Caco-2 (cell line): Measurements from ENCODE around the gene ITPR3. TPM values are rescaled to one million over a fixed set of nuclear protein-coding genes. Genes with fewer than 3 reads are reported as not detected.

ENCODE experiments used
- BruUV-seq: library from RNA; stranded (reverse); fragments of 400-500 nt; replicated peaks from 2 replicates; lab custom pipeline; 2021; lab: Mats Ljungman, UMichigan
- CTCF ChIA-PET: fragments of 300-600 bp; sonication (Branson Sonifier 250); formaldehyde crosslinking; loops from one replicate; lab custom pipeline; 2022; ENCODE audit warnings: antibody characterized with exemption; lab: Charles Lee
- POLR2A ChIA-PET: fragments of 300-600 bp; sonication (Branson Sonifier 250); formaldehyde crosslinking; loops from one replicate; lab custom pipeline; 2022; ENCODE audit warnings: antibody characterized with exemption; lab: Charles Lee
- DNase-seq, 2 experiments: peaks; one replicate each; pipeline versions ENCODE4 v3.0.0 to v3.0.0-alpha.2; 2020 to 2022
- H3K27me3 ChIP-seq: replicated peaks from 2 replicates; pipeline ENCODE4 v1.6.0; 2011; ENCODE audit warnings: low read length; ENCODE audit not compliant: control insufficient read depth, insufficient read depth
- H3K36me3 ChIP-seq: 2 replicates; pipeline ENCODE4 v1.5.1; 2011; ENCODE audit warnings: low read length; ENCODE audit not compliant: control insufficient read depth, insufficient read depth
- H3K4me1 ChIP-seq: fragments of 250-450 bp; sonication (Bioruptor Pico); 2 replicates; pipeline ENCODE4 v1.5.1; 2020; ENCODE audit warnings: mild to moderate bottlenecking
- H3K4me3 ChIP-seq: 2 replicates; pipeline ENCODE4 v1.5.1; 2011; ENCODE audit warnings: low read depth, mild to moderate bottlenecking, control low read depth, low read length
- H3K9me3 ChIP-seq: fragments of 250-450 bp; sonication (Bioruptor Pico); 2 replicates; pipeline ENCODE4 v1.5.1; 2020; ENCODE audit warnings: mild to moderate bottlenecking, moderate library complexity
- H3K27ac Mint-ChIP-seq: one replicate; pipeline ENCODE4 v1.8.0; 2022; ENCODE audit warnings: mixed read lengths; ENCODE audit not compliant: unreplicated experiment
- H3K27me3 Mint-ChIP-seq: one replicate; pipeline ENCODE4 v1.8.0; 2022; ENCODE audit warnings: mixed read lengths; ENCODE audit not compliant: insufficient read depth, unreplicated experiment
- H3K36me3 Mint-ChIP-seq: one replicate; pipeline ENCODE4 v1.8.0; 2022; ENCODE audit warnings: mild to moderate bottlenecking, mixed read lengths; ENCODE audit not compliant: insufficient read depth, unreplicated experiment
- H3K4me1 Mint-ChIP-seq: one replicate; pipeline ENCODE4 v1.8.0; 2022; ENCODE audit warnings: low read depth, mixed read lengths; ENCODE audit not compliant: unreplicated experiment
- H3K4me3 Mint-ChIP-seq: one replicate; pipeline ENCODE4 v1.8.0; 2022; ENCODE audit warnings: mild to moderate bottlenecking, moderate library complexity, mixed read lengths; ENCODE audit not compliant: unreplicated experiment
- H3K9me3 Mint-ChIP-seq: one replicate; pipeline ENCODE4 v1.8.0; 2022; ENCODE audit warnings: mixed read lengths; ENCODE audit not compliant: unreplicated experiment
- CTCF ChIP-seq, 2 experiments: fragments of 200-600 bp in 1 of 2; IDR thresholded peaks; 1 replicate in 1 of 2; 2 replicates in 1 of 2; pipeline versions ENCODE4 v1.5.1 to v1.8.0; 2011 to 2022; ENCODE audit warnings: antibody characterized with exemption in 1 of 2, control low read depth in 1 of 2, inconsistent platforms in 1 of 2, low read depth in 1 of 2, low read length in 1 of 2, mild to moderate bottlenecking in 1 of 2, moderate library complexity in 1 of 2; ENCODE audit not compliant: insufficient read depth in 1 of 2, severe bottlenecking in 1 of 2, unreplicated experiment in 1 of 2
- intact Hi-C: fragments of 100-400 bp; cut with micrococcal nuclease; formaldehyde crosslinking; loops from one replicate; pipeline ENCODE4 v1.10.0; 2022; ENCODE audit not compliant: unreplicated experiment
- total RNA-seq: library from RNA; stranded (reverse); gene quantifications from 2 replicates; pipeline ENCODE4 v1.2.3, GENCODE V29; 2022

ITPR3 gene
- total RNA-seq, 1 experiment from 2014 or later = 42.1 TPM

GRCh38 chr6:33722103-33722623 is 101.0 kb downstream of the ITPR3 start:
- ChIA-PET CTCF (interaction anchor here (0.6 kb wide), 2 partner anchors 11 to 102 kb away, joined by 3 to 4 read pairs; partner anchors contain the start of gene UQCC2), POLR2A (interaction anchor here (1.2 kb wide), 1 partner anchor 11 kb away, joined by 4 read pairs; the partner anchor contains the start of gene UQCC2)
- H3K27ac Mint-ChIP-seq = no peak overlapping the region
- Histone ChIP-seq H3K27me3 (0 out of 2 replicates have a peak, but pooled peaks cover 1% of the 10 kb centered on the region), H3K36me3 (no peaks in the 10 kb centered on the region), H3K9me3 (no peaks in the 10 kb centered on the region), H3K4me1 (peaks cover 2% of the 10 kb centered on the region; the same call in 1 of the 2 replicates), H3K4me3 (no peak overlapping the region)
- no peak for DNase-seq
- no peak overlapping the region for H3K4me3 Mint-ChIP-seq
- no peaks in the 10 kb centered on the region for H3K9me3 Mint-ChIP-seq
- H3K27me3 Mint-ChIP-seq = no peaks in the 10 kb centered on the region
- no TSS peak for BruUV-seq
- intact Hi-C loops = no loop called here
- no peak for TF ChIP-seq CTCF (IDR thresholded peaks at IDR 0.05; ENCODE audit: insufficient read depth in 1 of 2, low read depth in 1 of 2, low read length in 1 of 2, severe bottlenecking in 1 of 2, unreplicated experiment in 1 of 2)
- no peaks in the 10 kb centered on the region for H3K36me3 Mint-ChIP-seq
- H3K4me1 Mint-ChIP-seq = peaks cover 7% of the 10 kb centered on the region

- no peak for DNase-seq
- H3K4me1 ChIP-seq = no peaks in the 10 kb centered on the region
- no peak overlapping the region for H3K4me3 ChIP-seq
- H3K36me3 Mint-ChIP-seq = no peaks in the 10 kb centered on the region
- no peaks in the 10 kb centered on the region for H3K9me3 ChIP-seq
- H3K27me3 ChIP-seq = 0 out of 2 replicates have a peak, but pooled peaks cover 1% of the 10 kb centered on the region
- ChIA-PET CTCF (interaction anchor here (0.6 kb wide), 1 partner anchor 56 kb away, joined by 3 read pairs; no protein-coding TSS in a partner anchor), POLR2A (no interaction called here)
- no peak for TF ChIP-seq CTCF (IDR thresholded peaks at IDR 0.05; ENCODE audit: insufficient read depth in 1 of 2, low read depth in 1 of 2, low read length in 1 of 2, severe bottlenecking in 1 of 2, unreplicated experiment in 1 of 2)
- no TSS peak for BruUV-seq
- intact Hi-C loops = no loop called here
- H3K27ac Mint-ChIP-seq = no peak overlapping the region
- H3K9me3 Mint-ChIP-seq = no peaks in the 10 kb centered on the region
- no peaks in the 10 kb centered on the region for H3K27me3 Mint-ChIP-seq
- H3K4me1 Mint-ChIP-seq = peaks cover 5% of the 10 kb centered on the region
- no peak overlapping the region for H3K4me3 Mint-ChIP-seq
- H3K36me3 ChIP-seq = no peaks in the 10 kb centered on the region
Observed at GRCh38 chr6:33723371-33724085, 102.4 kb downstream of the ITPR3 start.

GRCh38 chr6:33724102-33725023 is 103.2 kb downstream of the ITPR3 start:
- Histone ChIP-seq H3K27me3 (0 out of 2 replicates have a peak, but pooled peaks cover 1% of the 10 kb centered on the region), H3K9me3 (no peaks in the 10 kb centered on the region), H3K36me3 (no peaks in the 10 kb centered on the region), H3K4me3 (no peak overlapping the region), H3K4me1 (no peaks in the 10 kb centered on the region)
- H3K27me3 Mint-ChIP-seq = no peaks in the 10 kb centered on the region
- no peak overlapping the region for H3K4me3 Mint-ChIP-seq
- no peak for DNase-seq
- no peak for TF ChIP-seq CTCF (IDR thresholded peaks at IDR 0.05; ENCODE audit: insufficient read depth in 1 of 2, low read depth in 1 of 2, low read length in 1 of 2, severe bottlenecking in 1 of 2, unreplicated experiment in 1 of 2)
- intact Hi-C loops = no loop called here
- H3K36me3 Mint-ChIP-seq = no peaks in the 10 kb centered on the region
- H3K27ac Mint-ChIP-seq = no peak overlapping the region
- POLR2A ChIA-PET = interaction anchor here (0.6 kb wide), 1 partner anchor 15 kb away, joined by 3 read pairs; no protein-coding TSS in a partner anchor
- CTCF ChIA-PET = interaction anchor here (0.7 to 1.4 kb wide), 2 partner anchors 13 to 35 kb away, joined by 3 to 7 read pairs; partner anchors contain the start of gene UQCC2
- no peaks in the 10 kb centered on the region for H3K9me3 Mint-ChIP-seq
- BruUV-seq = no TSS peak
- peaks cover 2% of the 10 kb centered on the region for H3K4me1 Mint-ChIP-seq
